H1 (cell line): ENCODE results near the gene IGF2R. TPM values are rescaled to one million over a fixed set of nuclear protein-coding genes. Genes with fewer than 3 reads are reported as not detected.

ENCODE experiments used
- CHD7 ChIP-seq: fragments of 300-600 bp; sonication (generic); IDR thresholded peaks from 2 replicates; pipeline ENCODE4 v1.7.1; 2012; ENCODE audit warnings: low read length, moderate library complexity, mild to moderate bottlenecking, inconsistent platforms; ENCODE audit not compliant: insufficient replicate concordance
- CTBP2 ChIP-seq: IDR thresholded peaks from 2 replicates; pipeline ENCODE4 v1.7.0; 2011; ENCODE audit warnings: borderline replicate concordance, mild to moderate bottlenecking, moderate library complexity, mixed read lengths, low read length; ENCODE audit not compliant: insufficient read depth, insufficient read length
- EP300 ChIP-seq, 2 experiments: IDR thresholded peaks; 1 replicate in 1 of 2; 2 replicates in 1 of 2; pipeline ENCODE4 v1.6.1; 2011 to 2012; ENCODE audit warnings: low read depth in 2 of 2, low read length in 2 of 2, mild to moderate bottlenecking in 2 of 2, borderline replicate concordance in 1 of 2, inconsistent platforms in 1 of 2, moderate library complexity in 1 of 2
- POU5F1 ChIP-seq: IDR thresholded peaks from 2 replicates; pipeline ENCODE4 v1.6.1; 2011; ENCODE audit warnings: low read depth, mild to moderate bottlenecking, low read length, moderate library complexity
- polyA plus RNA-seq, 7 experiments: library from polyadenylated mRNA; depleted of rRNA in 3 of 7; stranded (reverse) in 5 of 7; unstranded in 2 of 7; fragments of >200 nt in 5 of 7; fragments of 200-250 nt in 2 of 7; gene quantifications; 1 replicate in 5 of 7; 2 replicates in 1 of 7; 4 replicates in 1 of 7; pipeline versions ENCODE4 v1.2.1 to v1.2.3, GENCODE V29; 2011 to 2013; ENCODE audit warnings: missing spikeins in 2 of 7, mixed read lengths in 2 of 7
- total RNA-seq: library from RNA; stranded (reverse); fragmentation: NEBNext Ultra II Directional; extraction: Animal tissue kit (Norgen Biotek cat#: 25700); gene quantifications from 2 replicates; pipeline ENCODE4 v1.2.1, GENCODE V29; 2021

The IGF2R gene
- total and polyA plus RNA-seq, 2 of the 8 experiments (the other 6 are each of a cell fraction or from before 2014, with no cell fraction given) = 20.6 to 74.1 TPM

GRCh38 chr6:160024152-160024551 lies 55.3 kb downstream of the IGF2R start (continued):
- TF ChIP-seq CHD7 = no peak
- no peak for TF ChIP-seq CTBP2
- no peak for TF ChIP-seq EP300 (IDR thresholded peaks at IDR 0.05; ENCODE audit: borderline replicate concordance in 1 of 2, low read depth in 2 of 2, low read length in 2 of 2)
- TF ChIP-seq POU5F1 = no peak
